Upper lobe of left lung (tissue), 4 donors: Measurements from ENCODE around the gene TELO2.

Experiments
- CTCF ChIP-seq, 6 experiments: fragments of 450-650 bp in 4 of 6; fragments of 200-600 bp in 2 of 6; sonication (generic) in 2 of 6; IDR thresholded peaks; one replicate each; pipeline ENCODE4 v1.5.1; 2016 to 2019; ENCODE audit warnings: antibody characterized with exemption in 6 of 6
- EP300 ChIP-seq, 4 donors: sonication (generic); formaldehyde crosslinking; IDR thresholded peaks; one replicate each; pipeline ENCODE4 v1.5.1; 2017; ENCODE audit warnings: antibody characterized with exemption in 4 of 4, control low read depth in 2 of 4
- POLR2A ChIP-seq, 4 donors: fragments of 450-650 bp; IDR thresholded peaks; one replicate each; pipeline ENCODE4 v1.5.1; 2016 to 2017; ENCODE audit warnings: antibody characterized with exemption in 4 of 4, mild to moderate bottlenecking in 2 of 4

- TF ChIP-seq EP300 (IDR thresholded peaks at IDR 0.05) (no peak), POLR2A (IDR thresholded peaks at IDR 0.05) (no peak), CTCF (IDR thresholded peaks at IDR 0.05) (no peak)
Observed at GRCh38 chr16:1542533-1542932, 49.4 kb downstream of the TELO2 start.
